ENCODE measurements around the gene NDST3. TPM values are rescaled to one million over a fixed set of nuclear protein-coding genes. Genes with fewer than 3 reads are reported as not detected.

NDST3 gene
- total and polyA plus RNA-seq, 4 donors, result 0.36 to 2.8 (median 1.4) TPM

DNA sequence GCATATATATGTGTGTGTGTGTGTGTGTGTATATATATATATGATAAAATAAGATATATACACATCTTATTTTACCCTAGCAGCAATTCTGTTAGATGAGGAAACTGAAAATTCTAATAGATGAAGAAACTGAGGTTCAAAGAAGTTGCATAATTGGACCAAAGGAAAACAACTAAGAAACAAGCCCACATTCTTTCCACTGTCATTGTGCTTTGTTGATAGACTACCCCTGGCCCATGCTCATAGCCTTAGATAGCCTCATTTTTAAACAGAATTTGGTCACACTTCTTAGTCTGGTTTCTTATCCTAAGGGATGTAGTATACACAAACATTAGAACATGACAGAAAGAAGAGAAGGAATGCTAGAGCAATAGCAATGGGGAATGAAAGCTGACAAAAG, 138.8 kb downstream of the NDST3 start:
- Histone ChIP-seq H3K4me3 (ENCODE audit: low read depth in 1 of 3, low read length in 3 of 3) (no peak overlapping the region), H3K9me3 (ENCODE audit: control insufficient read depth in 4 of 4, low read length in 3 of 4) (no peaks in the 10 kb centered on the region)
- no peak for TF ChIP-seq FOXA1 (IDR thresholded peaks at IDR 0.05)
- TF ChIP-seq, protein P1, sequence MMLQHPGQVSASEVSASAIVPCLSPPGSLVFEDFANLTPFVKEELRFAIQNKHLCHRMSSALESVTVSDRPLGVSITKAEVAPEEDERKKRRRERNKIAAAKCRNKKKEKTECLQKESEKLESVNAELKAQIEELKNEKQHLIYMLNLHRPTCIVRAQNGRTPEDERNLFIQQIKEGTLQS (IDR thresholded peaks at IDR 0.05), result no peak
- TF ChIP-seq YY1 (IDR thresholded peaks at IDR 0.05), result no peak
- no peak for TF ChIP-seq EGR1 (IDR thresholded peaks at IDR 0.05; ENCODE audit: low read depth in 2 of 2)
- no peak for TF ChIP-seq NR2F2 (IDR thresholded peaks at IDR 0.05)
- TF ChIP-seq TAF1 (conservative IDR thresholded peaks at IDR 0.05), result no peak
- TF ChIP-seq, protein P2, sequence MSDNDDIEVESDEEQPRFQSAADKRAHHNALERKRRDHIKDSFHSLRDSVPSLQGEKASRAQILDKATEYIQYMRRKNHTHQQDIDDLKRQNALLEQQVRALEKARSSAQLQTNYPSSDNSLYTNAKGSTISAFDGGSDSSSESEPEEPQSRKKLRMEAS (IDR thresholded peaks at IDR 0.05), result no peak
- TF ChIP-seq FOXA2 (IDR thresholded peaks at IDR 0.05), result no peak
- no peak for TF ChIP-seq HNF4G (IDR thresholded peaks at IDR 0.05)
- TF ChIP-seq, protein P3, sequence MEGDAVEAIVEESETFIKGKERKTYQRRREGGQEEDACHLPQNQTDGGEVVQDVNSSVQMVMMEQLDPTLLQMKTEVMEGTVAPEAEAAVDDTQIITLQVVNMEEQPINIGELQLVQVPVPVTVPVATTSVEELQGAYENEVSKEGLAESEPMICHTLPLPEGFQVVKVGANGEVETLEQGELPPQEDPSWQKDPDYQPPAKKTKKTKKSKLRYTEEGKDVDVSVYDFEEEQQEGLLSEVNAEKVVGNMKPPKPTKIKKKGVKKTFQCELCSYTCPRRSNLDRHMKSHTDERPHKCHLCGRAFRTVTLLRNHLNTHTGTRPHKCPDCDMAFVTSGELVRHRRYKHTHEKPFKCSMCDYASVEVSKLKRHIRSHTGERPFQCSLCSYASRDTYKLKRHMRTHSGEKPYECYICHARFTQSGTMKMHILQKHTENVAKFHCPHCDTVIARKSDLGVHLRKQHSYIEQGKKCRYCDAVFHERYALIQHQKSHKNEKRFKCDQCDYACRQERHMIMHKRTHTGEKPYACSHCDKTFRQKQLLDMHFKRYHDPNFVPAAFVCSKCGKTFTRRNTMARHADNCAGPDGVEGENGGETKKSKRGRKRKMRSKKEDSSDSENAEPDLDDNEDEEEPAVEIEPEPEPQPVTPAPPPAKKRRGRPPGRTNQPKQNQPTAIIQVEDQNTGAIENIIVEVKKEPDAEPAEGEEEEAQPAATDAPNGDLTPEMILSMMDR (IDR thresholded peaks at IDR 0.05; ENCODE audit: low read depth, low read length, missing input control), result no peak
- TF ChIP-seq, protein P4, sequence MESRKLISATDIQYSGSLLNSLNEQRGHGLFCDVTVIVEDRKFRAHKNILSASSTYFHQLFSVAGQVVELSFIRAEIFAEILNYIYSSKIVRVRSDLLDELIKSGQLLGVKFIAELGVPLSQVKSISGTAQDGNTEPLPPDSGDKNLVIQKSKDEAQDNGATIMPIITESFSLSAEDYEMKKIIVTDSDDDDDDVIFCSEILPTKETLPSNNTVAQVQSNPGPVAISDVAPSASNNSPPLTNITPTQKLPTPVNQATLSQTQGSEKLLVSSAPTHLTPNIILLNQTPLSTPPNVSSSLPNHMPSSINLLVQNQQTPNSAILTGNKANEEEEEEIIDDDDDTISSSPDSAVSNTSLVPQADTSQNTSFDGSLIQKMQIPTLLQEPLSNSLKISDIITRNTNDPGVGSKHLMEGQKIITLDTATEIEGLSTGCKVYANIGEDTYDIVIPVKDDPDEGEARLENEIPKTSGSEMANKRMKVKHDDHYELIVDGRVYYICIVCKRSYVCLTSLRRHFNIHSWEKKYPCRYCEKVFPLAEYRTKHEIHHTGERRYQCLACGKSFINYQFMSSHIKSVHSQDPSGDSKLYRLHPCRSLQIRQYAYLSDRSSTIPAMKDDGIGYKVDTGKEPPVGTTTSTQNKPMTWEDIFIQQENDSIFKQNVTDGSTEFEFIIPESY (IDR thresholded peaks at IDR 0.05), result no peak
- no peak for TF ChIP-seq SP1 (IDR thresholded peaks at IDR 0.05)
- TF ChIP-seq GABPA (IDR thresholded peaks at IDR 0.05 in 1 of 2, conservative IDR thresholded peaks at IDR 0.05 in 1 of 2), result no peak
- no peak for TF ChIP-seq RXRA (IDR thresholded peaks at IDR 0.05)
- no peak for TF ChIP-seq RAD21 (IDR thresholded peaks at IDR 0.05)
- TF ChIP-seq JUND (IDR thresholded peaks at IDR 0.05), result no peak
- no peak for TF ChIP-seq HNF4A (conservative IDR thresholded peaks at IDR 0.05)

DNA sequence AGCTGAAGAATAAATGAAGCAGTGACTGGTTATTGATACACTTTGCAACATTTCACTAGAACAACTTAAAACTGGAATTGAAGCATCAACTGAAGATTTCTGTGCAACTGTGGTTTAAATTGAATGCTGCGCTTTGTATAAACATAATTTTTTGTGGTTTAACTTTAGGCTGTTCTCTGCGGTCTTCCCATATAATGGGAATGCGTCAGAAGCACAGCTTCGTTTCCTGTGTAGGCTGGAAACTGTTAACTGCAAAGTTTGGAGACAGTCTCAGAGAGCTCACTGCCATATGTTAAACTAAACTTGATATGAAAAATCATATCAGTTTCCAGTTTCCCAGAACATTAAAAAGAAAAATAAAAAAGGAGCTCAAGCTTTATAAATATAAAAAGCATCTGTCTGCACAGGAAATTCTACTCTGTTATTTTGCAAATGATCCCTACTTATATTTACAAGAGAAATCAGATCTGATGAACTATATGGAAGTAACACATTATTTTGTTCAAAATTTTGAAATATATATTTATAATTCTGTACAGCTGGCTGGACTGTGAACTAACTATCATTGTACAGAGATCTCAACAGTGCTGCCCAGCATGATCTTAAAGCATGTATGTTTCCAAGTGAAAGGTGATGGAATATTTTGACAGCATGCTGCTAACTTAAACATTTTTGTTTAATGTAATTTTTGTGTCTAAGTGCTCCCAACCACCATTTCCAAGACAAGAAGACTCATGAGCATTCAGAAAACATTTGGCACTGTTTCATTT, 139.9 kb downstream of the NDST3 start:
- H3K9ac ChIP-seq (ENCODE audit: low read depth in 1 of 2, low read length in 2 of 2), result no peak overlapping the region
- H3K4me1 ChIP-seq (ENCODE audit: control insufficient read depth in 4 of 4, insufficient read depth in 4 of 4, low read length in 3 of 4), result no peaks in the 10 kb centered on the region
- no peaks in the 10 kb centered on the region for H3K36me3 ChIP-seq (ENCODE audit: control insufficient read depth in 4 of 4, insufficient read depth in 3 of 4, low read depth in 1 of 4, low read length in 3 of 4)
- H3K4me3 ChIP-seq (ENCODE audit: low read depth in 1 of 3, low read length in 3 of 3), result no peak overlapping the region
- no peak for DNase-seq (ENCODE audit: low spot score)
- H3K27me3 ChIP-seq (ENCODE audit: control insufficient read depth in 4 of 4, insufficient read depth in 4 of 4, low read length in 3 of 4), result no peaks in the 10 kb centered on the region
- H3K27ac ChIP-seq (ENCODE audit: low read depth in 1 of 2, low read length in 2 of 2), result no peak overlapping the region
- no peaks in the 10 kb centered on the region for H3K9me3 ChIP-seq (ENCODE audit: control insufficient read depth in 4 of 4, low read length in 3 of 4)
- TF ChIP-seq, protein P2 (IDR thresholded peaks at IDR 0.05), result no peak
- TF ChIP-seq SP1 (IDR thresholded peaks at IDR 0.05), result no peak
- TF ChIP-seq RAD21 (IDR thresholded peaks at IDR 0.05), result no peak
- TF ChIP-seq, protein P1 (IDR thresholded peaks at IDR 0.05), result no peak
- TF ChIP-seq RXRA (IDR thresholded peaks at IDR 0.05), result no peak
- TF ChIP-seq, protein P5, sequence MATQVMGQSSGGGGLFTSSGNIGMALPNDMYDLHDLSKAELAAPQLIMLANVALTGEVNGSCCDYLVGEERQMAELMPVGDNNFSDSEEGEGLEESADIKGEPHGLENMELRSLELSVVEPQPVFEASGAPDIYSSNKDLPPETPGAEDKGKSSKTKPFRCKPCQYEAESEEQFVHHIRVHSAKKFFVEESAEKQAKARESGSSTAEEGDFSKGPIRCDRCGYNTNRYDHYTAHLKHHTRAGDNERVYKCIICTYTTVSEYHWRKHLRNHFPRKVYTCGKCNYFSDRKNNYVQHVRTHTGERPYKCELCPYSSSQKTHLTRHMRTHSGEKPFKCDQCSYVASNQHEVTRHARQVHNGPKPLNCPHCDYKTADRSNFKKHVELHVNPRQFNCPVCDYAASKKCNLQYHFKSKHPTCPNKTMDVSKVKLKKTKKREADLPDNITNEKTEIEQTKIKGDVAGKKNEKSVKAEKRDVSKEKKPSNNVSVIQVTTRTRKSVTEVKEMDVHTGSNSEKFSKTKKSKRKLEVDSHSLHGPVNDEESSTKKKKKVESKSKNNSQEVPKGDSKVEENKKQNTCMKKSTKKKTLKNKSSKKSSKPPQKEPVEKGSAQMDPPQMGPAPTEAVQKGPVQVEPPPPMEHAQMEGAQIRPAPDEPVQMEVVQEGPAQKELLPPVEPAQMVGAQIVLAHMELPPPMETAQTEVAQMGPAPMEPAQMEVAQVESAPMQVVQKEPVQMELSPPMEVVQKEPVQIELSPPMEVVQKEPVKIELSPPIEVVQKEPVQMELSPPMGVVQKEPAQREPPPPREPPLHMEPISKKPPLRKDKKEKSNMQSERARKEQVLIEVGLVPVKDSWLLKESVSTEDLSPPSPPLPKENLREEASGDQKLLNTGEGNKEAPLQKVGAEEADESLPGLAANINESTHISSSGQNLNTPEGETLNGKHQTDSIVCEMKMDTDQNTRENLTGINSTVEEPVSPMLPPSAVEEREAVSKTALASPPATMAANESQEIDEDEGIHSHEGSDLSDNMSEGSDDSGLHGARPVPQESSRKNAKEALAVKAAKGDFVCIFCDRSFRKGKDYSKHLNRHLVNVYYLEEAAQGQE (IDR thresholded peaks at IDR 0.05), result no peak
- TF ChIP-seq, protein P3 (IDR thresholded peaks at IDR 0.05; ENCODE audit: low read depth, low read length, missing input control), result no peak
- TF ChIP-seq GABPA (IDR thresholded peaks at IDR 0.05 in 1 of 2, conservative IDR thresholded peaks at IDR 0.05 in 1 of 2), result no peak
- no peak for TF ChIP-seq FOXA2 (IDR thresholded peaks at IDR 0.05)
- no peak for TF ChIP-seq NR2F2 (IDR thresholded peaks at IDR 0.05)
- TF ChIP-seq HNF4G (IDR thresholded peaks at IDR 0.05), result no peak
- no peak for TF ChIP-seq EGR1 (IDR thresholded peaks at IDR 0.05; ENCODE audit: low read depth in 2 of 2)
- 69% methylated on average over 4 of the region's 4 CpGs for WGBS

More for the DNA sequence above, 138.8 kb downstream of the NDST3 start:
- no peak for DNase-seq (ENCODE audit: low spot score)
- H3K27ac ChIP-seq (ENCODE audit: low read depth in 1 of 2, low read length in 2 of 2), result no peak overlapping the region
- no peak overlapping the region for H3K9ac ChIP-seq (ENCODE audit: low read depth in 1 of 2, low read length in 2 of 2)
- H3K36me3 ChIP-seq (ENCODE audit: control insufficient read depth in 4 of 4, insufficient read depth in 3 of 4, low read depth in 1 of 4, low read length in 3 of 4), result no peaks in the 10 kb centered on the region
- H3K27me3 ChIP-seq (ENCODE audit: control insufficient read depth in 4 of 4, insufficient read depth in 4 of 4, low read length in 3 of 4), result no peaks in the 10 kb centered on the region
- no peaks in the 10 kb centered on the region for H3K4me1 ChIP-seq (ENCODE audit: control insufficient read depth in 4 of 4, insufficient read depth in 4 of 4, low read length in 3 of 4)

All from liver (tissue), 9 donors.